HCT116 (cell line): ENCODE data around the gene IGFALS. TPM values are rescaled to one million over a fixed set of nuclear protein-coding genes. Genes with fewer than 3 reads are reported as not detected.

Experiments used
- ATAC-seq: fragments of 200-7000 bp; cut with Tn5 transposase; 2 replicates; pipeline ENCODE4 v1.9.1; 2020; ENCODE audit warnings: mild to moderate bottlenecking, moderate library complexity
- BruUV-seq: library from RNA; stranded (reverse); fragments of 400-500 nt; replicated peaks from 2 replicates; lab custom pipeline; 2021; lab: Mats Ljungman, UMichigan
- CTCF ChIA-PET: fragments of 300-600 bp; sonication (Branson Sonifier 250); formaldehyde crosslinking; loops from one replicate; lab custom pipeline; 2021; ENCODE audit warnings: antibody characterized with exemption; lab: Charles Lee
- POLR2A ChIA-PET: fragments of 300-600, 350-600 bp; sonication (Branson Sonifier 250); formaldehyde crosslinking; loops from one replicate; lab custom pipeline; 2021; ENCODE audit warnings: antibody characterized with exemption; lab: Charles Lee
- RAD21 ChIA-PET, 2 experiments: fragments of 300-600 bp; sonication (Branson Sonifier 250); formaldehyde crosslinking; loops; one replicate each; lab custom pipeline; 2023; ENCODE audit warnings: low total read pairs in 2 of 2; ENCODE audit not compliant: uncharacterized antibody in 2 of 2, unreplicated experiment in 2 of 2, low non-redundant PET in 1 of 2; lab: Charles Lee
- DNase-seq: peaks from one replicate; pipeline ENCODE4 v3.0.0-alpha.2; 2010; ENCODE audit warnings: low read depth, low spot score
- H2AFZ ChIP-seq: fragments of 200-600 bp; shearing (Covaris generic), sonication (generic); 2 replicates; pipeline ENCODE4 v1.6.1; 2017; ENCODE audit warnings: low read depth, mixed run types, mixed read lengths, antibody characterized with exemption, low read length; ENCODE audit not compliant: poor library complexity, severe bottlenecking
- H3K27ac ChIP-seq: 2 replicates; pipeline ENCODE4 v1.5.1; 2012; ENCODE audit warnings: low read depth, low read length
- H3K27me3 ChIP-seq: fragments of 200-600 bp; sonication (generic); 2 replicates; pipeline ENCODE4 v1.6.1; 2016; ENCODE audit warnings: mixed run types, low read length, mixed read lengths; ENCODE audit not compliant: insufficient read depth
- H3K36me3 ChIP-seq, 2 experiments: fragments of 200-500 bp in 1 of 2; fragments of 200-600 bp in 1 of 2; sonication (Bioruptor generic) in 1 of 2; sonication (generic) in 1 of 2; 2 replicates each; pipeline versions ENCODE4 v1.5.1 to v1.6.1; 2014 to 2016; ENCODE audit warnings: low read length in 2 of 2, inconsistent platforms in 1 of 2, mixed read lengths in 1 of 2, mixed run types in 1 of 2; ENCODE audit not compliant: insufficient read depth in 2 of 2, control insufficient read depth in 1 of 2
- H3K4me1 ChIP-seq, 2 experiments: fragments of 200-600 bp in 1 of 2; sonication (generic) in 1 of 2; 2 replicates each; pipeline versions ENCODE4 v1.5.1 to v1.6.1; 2012 to 2017; ENCODE audit warnings: low read length in 2 of 2, inconsistent platforms in 1 of 2, mild to moderate bottlenecking in 1 of 2, mixed read lengths in 1 of 2, mixed run types in 1 of 2, moderate library complexity in 1 of 2; ENCODE audit not compliant: insufficient read depth in 2 of 2, control insufficient read depth in 1 of 2
- H3K4me2 ChIP-seq: fragments of 200-600 bp; sonication (generic); 2 replicates; pipeline ENCODE4 v1.6.1; 2017; ENCODE audit warnings: mixed run types, low read length, mixed read lengths
- H3K4me3 ChIP-seq, 2 experiments: fragments of 200-600 bp in 1 of 2; sonication (generic) in 1 of 2; replicated peaks in 1 of 2; 2 replicates each; pipeline ENCODE4 v1.5.1; 2011 to 2016; ENCODE audit warnings: low read length in 2 of 2, control low read depth in 1 of 2, low read depth in 1 of 2, mild to moderate bottlenecking in 1 of 2, mixed read lengths in 1 of 2, mixed run types in 1 of 2
- H3K79me2 ChIP-seq: fragments of 200-600 bp; sonication (generic); 2 replicates; pipeline ENCODE4 v1.6.1; 2017; ENCODE audit warnings: mild to moderate bottlenecking, mixed run types, low read length, moderate library complexity, mixed read lengths; ENCODE audit not compliant: insufficient read depth
- H3K9ac ChIP-seq: fragments of 200-600 bp; sonication (generic); 2 replicates; pipeline ENCODE4 v1.6.1; 2016; ENCODE audit warnings: low read length, mixed read lengths
- H3K9me2 ChIP-seq: fragments of 200-600 bp; sonication (generic), shearing (Covaris generic); 2 replicates; pipeline ENCODE4 v1.6.1; 2017; ENCODE audit warnings: mixed run types, mild to moderate bottlenecking, moderate library complexity; ENCODE audit not compliant: insufficient read depth
- H3K9me3 ChIP-seq, 2 experiments: fragments of 200-500 bp in 1 of 2; fragments of 200-600 bp in 1 of 2; sonication (Bioruptor generic) in 1 of 2; sonication (generic) in 1 of 2; 2 replicates each; pipeline ENCODE4 v1.6.1; 2014 to 2017; ENCODE audit warnings: low read length in 2 of 2, mixed read lengths in 2 of 2, inconsistent platforms in 1 of 2, low read depth in 1 of 2, mild to moderate bottlenecking in 1 of 2, mixed run types in 1 of 2, moderate library complexity in 1 of 2; ENCODE audit not compliant: control insufficient read depth in 1 of 2, insufficient read depth in 1 of 2
- H4K20me1 ChIP-seq: fragments of 200-600 bp; sonication (generic), shearing (Covaris generic); 2 replicates; pipeline ENCODE4 v1.6.1; 2017; ENCODE audit warnings: mixed run types, mild to moderate bottlenecking, moderate library complexity; ENCODE audit not compliant: insufficient read depth
- POLR2A ChIP-seq: IDR thresholded peaks from 2 replicates; pipeline ENCODE4 v1.7.0; 2011; ENCODE audit warnings: borderline replicate concordance; ENCODE audit not compliant: insufficient read depth, insufficient read length; ENCODE audit errors: extremely low read depth
- RAD21 ChIP-seq: IDR thresholded peaks from 2 replicates; pipeline ENCODE4 v1.6.1; 2012; ENCODE audit warnings: low read depth, mild to moderate bottlenecking
- intact Hi-C: fragments of 100-400 bp; cut with micrococcal nuclease; formaldehyde crosslinking; loops from 2 replicates; pipeline ENCODE4 v1.10.0; 2022
- total RNA-seq: library from RNA; stranded (reverse); gene quantifications from one replicate; pipeline ENCODE4 v1.2.1, GENCODE V29; 2021; ENCODE audit not compliant: unreplicated experiment
- TF ChIP-seq, protein P1 (sequence below), 3 experiments: fragments of 200-600 bp in 1 of 3; sonication (generic) in 1 of 3; IDR thresholded peaks in 2 of 3; conservative IDR thresholded peaks in 1 of 3; 2 replicates each; pipeline ENCODE4 v1.5.1; 2012 to 2017; ENCODE audit warnings: low read depth in 2 of 3, low read length in 2 of 3, antibody characterized with exemption in 1 of 3, borderline replicate concordance in 1 of 3, control low read depth in 1 of 3, mild to moderate bottlenecking in 1 of 3, mixed read lengths in 1 of 3, mixed run types in 1 of 3, moderate library complexity in 1 of 3; ENCODE audit not compliant: insufficient read depth in 1 of 3
- TF ChIP-seq, protein P2 (sequence below): IDR thresholded peaks from 2 replicates; pipeline ENCODE4 v1.6.1; 2012

Gene IGFALS
- total RNA-seq, 1 experiment from 2014 or later, result 0.10 TPM

DNA sequence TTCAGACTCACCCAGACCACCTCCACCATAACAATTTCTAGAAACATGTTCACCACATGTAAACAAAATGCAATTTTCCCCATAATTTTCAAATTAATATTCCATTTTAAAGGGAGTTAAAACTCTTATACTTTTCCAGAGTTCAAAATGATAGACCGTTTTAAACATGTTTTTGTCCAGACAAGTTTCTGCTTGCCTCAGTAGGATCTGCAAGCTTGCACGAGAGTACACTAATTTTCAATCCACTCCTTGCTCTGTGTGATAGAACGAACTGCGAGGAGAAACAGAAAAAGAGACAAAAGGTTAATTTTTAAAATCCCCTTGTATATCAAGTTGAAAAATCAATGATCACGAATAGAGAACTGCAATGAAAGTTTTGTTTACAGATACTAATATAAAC is 40.6 kb upstream of the IGFALS start:
- Histone ChIP-seq H3K9ac (no peak overlapping the region), H3K4me2 (no peak overlapping the region), H3K36me3 (0 out of 4 replicates have a peak, but pooled peaks cover 0 to 7% of the 10 kb centered on the region in 2 experiments), H3K4me1 (no peaks in the 10 kb centered on the region), H2AFZ (no peak overlapping the region), H3K27me3 (no peaks in the 10 kb centered on the region), H4K20me1 (no peaks in the 10 kb centered on the region), H3K27ac (no peak overlapping the region), H3K79me2 (peaks cover 13% of the 10 kb centered on the region), H3K4me3 (no peak overlapping the region), H3K9me3 (no peaks in the 10 kb centered on the region), H3K9me2 (no peaks in the 10 kb centered on the region)
- DNase-seq, result no peak
- TF ChIP-seq, protein P1, sequence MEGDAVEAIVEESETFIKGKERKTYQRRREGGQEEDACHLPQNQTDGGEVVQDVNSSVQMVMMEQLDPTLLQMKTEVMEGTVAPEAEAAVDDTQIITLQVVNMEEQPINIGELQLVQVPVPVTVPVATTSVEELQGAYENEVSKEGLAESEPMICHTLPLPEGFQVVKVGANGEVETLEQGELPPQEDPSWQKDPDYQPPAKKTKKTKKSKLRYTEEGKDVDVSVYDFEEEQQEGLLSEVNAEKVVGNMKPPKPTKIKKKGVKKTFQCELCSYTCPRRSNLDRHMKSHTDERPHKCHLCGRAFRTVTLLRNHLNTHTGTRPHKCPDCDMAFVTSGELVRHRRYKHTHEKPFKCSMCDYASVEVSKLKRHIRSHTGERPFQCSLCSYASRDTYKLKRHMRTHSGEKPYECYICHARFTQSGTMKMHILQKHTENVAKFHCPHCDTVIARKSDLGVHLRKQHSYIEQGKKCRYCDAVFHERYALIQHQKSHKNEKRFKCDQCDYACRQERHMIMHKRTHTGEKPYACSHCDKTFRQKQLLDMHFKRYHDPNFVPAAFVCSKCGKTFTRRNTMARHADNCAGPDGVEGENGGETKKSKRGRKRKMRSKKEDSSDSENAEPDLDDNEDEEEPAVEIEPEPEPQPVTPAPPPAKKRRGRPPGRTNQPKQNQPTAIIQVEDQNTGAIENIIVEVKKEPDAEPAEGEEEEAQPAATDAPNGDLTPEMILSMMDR (IDR thresholded peaks at IDR 0.05 in 2 of 3, conservative IDR thresholded peaks at IDR 0.05 in 1 of 3; ENCODE audit: borderline replicate concordance in 1 of 3, insufficient read depth in 1 of 3, low read depth in 2 of 3, low read length in 2 of 3), result no peak
- TF ChIP-seq RAD21, result no peak
- TF ChIP-seq, protein P2, sequence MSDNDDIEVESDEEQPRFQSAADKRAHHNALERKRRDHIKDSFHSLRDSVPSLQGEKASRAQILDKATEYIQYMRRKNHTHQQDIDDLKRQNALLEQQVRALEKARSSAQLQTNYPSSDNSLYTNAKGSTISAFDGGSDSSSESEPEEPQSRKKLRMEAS, result no peak
- POLR2A ChIA-PET, result no interaction called here
- RAD21 ChIA-PET, result no interaction called here
- no peak for ATAC-seq
- intact Hi-C loops, result no loop called here
- CTCF ChIA-PET, result no interaction called here
- no TSS peak for BruUV-seq

DNA sequence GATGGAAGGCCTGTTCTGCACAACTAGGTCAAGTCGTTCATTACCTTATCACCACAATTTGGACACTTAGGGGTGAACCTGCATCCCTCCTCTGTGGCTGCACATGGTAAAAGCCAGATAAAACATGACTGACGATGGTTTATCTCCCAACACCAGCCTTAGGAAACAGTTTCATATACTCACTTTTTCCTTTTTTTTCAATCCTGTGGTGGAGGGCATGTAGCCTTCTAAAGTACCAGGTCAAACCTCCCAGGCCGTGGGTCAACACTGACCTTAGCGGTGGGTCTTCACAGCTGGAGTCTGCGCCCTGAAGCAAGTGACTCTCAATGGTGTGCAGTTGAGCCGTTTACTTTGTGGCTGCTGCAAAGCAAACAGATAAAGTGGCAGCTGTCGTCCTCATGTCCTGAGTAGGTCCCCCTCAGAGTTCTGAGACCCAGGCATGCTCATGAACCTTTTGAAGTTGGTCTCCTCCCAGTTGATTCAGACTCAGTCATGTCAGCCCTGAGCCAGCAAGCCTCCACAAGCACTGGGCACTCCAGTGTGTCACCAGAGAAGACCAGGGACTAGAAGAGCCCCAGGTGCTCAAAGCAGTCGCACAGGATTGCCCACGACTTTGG is 39.4 kb upstream of the IGFALS start:
- intact Hi-C loops, result no loop called here
- peaks cover 25% of the 10 kb centered on the region for H3K79me2 ChIP-seq
- DNase-seq (no peak), ATAC-seq (no peak; the same call in 1 of the 2 replicates)
- H3K9me2 ChIP-seq, result no peaks in the 10 kb centered on the region
- no peaks in the 10 kb centered on the region for H3K27me3 ChIP-seq
- no peak overlapping the region for H3K4me3 ChIP-seq
- H3K27ac ChIP-seq, result no peak overlapping the region
- H3K36me3 ChIP-seq, result 0 out of 4 replicates have a peak, but pooled peaks cover 0 to 7% of the 10 kb centered on the region in 2 experiments
- ChIA-PET RAD21 (no interaction called here), POLR2A (no interaction called here), CTCF (no interaction called here)
- no peaks in the 10 kb centered on the region for H3K9me3 ChIP-seq
- no TSS peak for BruUV-seq
- H3K4me1 ChIP-seq, result peaks cover 8% of the 10 kb centered on the region in 2 experiments
- peaks cover 5% of the 10 kb centered on the region; the same call in 1 of the 2 replicates for H4K20me1 ChIP-seq
- no peak overlapping the region for H3K9ac ChIP-seq
- no peak overlapping the region for H2AFZ ChIP-seq
- TF ChIP-seq POLR2A, result no peak
- H3K4me2 ChIP-seq, result no peak overlapping the region
